Brain pericyte (primary cell): ENCODE data around the gene VAC14.
"Not testable (repeated sequence)": the region's sequence is repeated elsewhere in the genome, so short reads cannot be mapped to it uniquely, and the experiment has no call there.

ENCODE experiments used
- DNase-seq: peaks from one replicate; pipeline ENCODE4 v3.0.0-alpha.2; 2012; ENCODE audit warnings: low read depth, low spot score

Gene VAC14

GRCh38 chr16:70681382-70682238 lies 119.3 kb downstream of the VAC14 start:
- DNase-seq: no peak

GRCh38 chr16:70680495-70681381 lies 120.2 kb downstream of the VAC14 start:
- no peak for DNase-seq

DNA sequence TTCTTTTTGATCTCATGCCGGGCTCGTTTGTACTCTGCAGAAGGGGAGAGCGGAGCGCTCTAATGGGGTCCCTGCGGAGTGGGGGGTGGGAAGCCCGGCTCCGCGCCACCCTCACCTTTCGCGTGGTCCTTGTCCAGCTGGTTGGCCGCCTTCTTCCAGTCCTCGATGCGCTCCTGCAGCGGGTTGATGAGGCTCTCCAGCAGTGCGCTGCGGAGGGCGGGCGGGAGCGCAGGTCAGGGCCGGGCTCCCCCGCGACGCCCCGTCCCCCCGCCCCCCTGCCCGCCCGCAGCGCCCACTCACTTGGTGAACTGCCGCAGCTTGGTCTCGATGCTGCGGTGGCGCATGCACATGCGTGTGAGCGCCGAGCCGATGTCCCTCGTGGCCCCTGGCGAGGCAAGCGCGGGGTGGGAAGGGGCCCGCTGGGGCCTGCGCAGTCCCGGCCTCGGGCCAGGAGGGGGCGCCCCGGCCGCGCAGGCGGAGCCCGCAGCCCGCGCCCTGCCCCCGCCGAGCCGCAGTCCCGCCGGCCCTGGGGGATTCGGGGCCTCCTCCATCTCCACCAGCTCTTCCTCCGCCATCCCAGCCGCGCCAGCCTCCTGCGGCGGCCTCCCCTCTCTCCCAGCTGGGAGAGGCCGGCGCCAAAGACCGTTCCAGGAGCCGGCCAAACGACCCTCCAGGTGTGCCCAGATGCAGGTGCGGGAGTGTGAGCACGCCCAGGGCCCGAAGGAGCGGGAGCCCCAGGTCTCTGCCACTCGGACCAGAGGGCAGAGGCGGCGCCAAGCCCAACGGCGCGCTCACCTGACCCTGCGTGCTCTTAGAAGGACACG lies 121.1 kb downstream of the VAC14 start:
- no peak for DNase-seq

- DNase-seq: no peak
Measured at GRCh38 chr16:70678898-70679670, 121.9 kb downstream of the VAC14 start.

GRCh38 chr16:70678121-70678897 lies 122.6 kb downstream of the VAC14 start:
- no peak for DNase-seq

- DNase-seq: no peak
Measured at GRCh38 chr16:70677499-70678120, 123.3 kb downstream of the VAC14 start.

GRCh38 chr16:70676675-70677498 lies 124.1 kb downstream of the VAC14 start:
- DNase-seq: no peak

GRCh38 chr16:70675851-70676513 lies 125.0 kb downstream of the VAC14 start:
- no peak for DNase-seq

GRCh38 chr16:70674221-70675014 lies 126.5 kb downstream of the VAC14 start:
- DNase-seq: no peak

DNA sequence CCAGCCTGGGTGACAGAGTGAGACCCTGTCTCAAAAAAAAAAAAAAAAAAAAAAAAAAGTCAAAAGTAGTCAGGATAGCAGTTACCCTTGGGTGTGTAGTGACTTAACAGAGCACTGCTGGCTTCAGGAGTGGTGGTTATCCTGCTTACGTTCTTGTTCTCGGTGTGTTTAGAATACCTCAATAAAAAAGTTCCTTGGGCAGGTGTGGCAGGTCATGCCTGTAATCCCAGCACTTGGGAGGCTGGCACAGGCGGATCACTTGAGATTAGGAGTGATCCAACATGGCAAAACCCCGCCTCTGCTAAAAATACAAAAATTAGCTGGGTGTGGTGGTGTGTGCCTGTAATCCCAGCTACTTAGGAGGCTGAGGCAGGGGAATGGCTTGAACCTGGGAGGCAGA lies 130.0 kb downstream of the VAC14 start:
- DNase-seq: not testable (repeated sequence)

- no peak for DNase-seq
Measured at GRCh38 chr16:70670175-70670574, 130.8 kb downstream of the VAC14 start.

- DNase-seq: no peak
Measured at GRCh38 chr16:70665806-70666735, 134.9 kb downstream of the VAC14 start.

DNA sequence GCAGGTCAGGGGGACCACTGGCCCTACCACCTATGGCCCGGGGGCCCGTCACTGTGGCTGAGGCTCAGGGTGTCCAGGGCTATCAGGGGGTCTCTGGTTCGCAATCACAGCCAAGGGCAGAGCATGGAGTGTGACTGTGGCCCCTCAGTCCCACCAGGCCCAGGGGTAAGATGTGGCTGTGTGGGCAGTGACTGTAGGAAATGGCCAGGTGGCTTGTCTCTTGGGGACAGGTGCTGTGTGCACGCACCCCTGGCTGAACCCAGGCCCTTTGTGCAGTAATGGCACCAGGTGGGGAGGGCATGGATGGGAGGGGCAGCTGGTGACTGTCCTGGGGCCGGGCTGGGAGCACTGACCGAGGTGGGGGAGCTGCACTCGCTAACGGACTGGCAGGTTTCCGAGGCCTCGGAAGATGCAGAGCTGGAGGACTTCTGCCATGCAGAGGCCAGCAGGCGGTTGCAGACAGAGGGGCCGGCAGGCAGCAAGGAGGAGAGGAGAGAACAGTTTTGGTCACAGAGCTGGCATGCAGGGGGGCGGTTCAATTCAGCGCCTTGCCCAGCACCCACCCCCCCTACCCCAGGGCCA lies 135.8 kb downstream of the VAC14 start:
- DNase-seq: no peak

DNA sequence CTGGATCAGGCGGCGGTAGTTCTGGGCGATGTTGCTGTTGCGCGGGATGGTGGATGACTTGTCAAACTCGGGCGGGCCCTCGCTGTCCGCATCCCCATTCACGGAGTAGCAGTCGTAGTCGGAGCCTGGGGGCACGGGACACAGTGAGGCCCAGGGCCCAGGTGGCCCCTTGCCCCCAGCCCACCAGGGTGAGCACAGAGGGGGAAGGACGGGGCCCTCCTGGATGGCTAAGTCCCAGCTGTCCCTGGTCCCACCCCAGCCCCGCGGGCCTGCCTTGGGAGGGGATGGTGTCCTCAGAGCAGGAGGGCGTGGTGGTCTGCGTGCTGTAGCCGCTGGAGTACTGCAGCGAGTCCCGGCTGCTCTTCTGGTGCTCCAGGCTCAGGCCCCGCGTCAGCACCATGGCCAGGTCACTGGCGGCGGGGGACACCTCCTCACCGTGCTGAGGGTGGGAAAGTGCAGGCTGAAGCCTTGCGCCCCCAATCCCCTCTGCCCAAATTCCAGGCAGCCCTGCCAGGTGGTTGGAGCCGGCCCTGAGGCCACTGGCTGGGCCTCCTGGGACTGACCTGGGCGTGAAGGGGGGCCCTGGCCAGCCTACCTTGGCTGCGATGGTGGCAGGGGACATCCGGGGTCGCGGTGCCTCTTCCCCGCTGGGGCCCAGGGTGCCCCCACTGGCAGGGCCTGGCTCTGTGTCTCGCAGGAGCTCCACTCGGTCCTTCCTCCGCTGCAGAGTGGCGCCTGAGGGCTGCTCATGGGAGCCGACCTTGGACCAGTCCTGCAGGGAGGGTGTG lies 136.4 kb downstream of the VAC14 start:
- DNase-seq: no peak
